Mammary epithelial cell (primary cell): ENCODE results near the gene TYW1B.
"Not testable (repeated sequence)": the region's sequence is repeated elsewhere in the genome, so short reads cannot be mapped to it uniquely, and the experiment has no call there.

Experiments
- CTCF ChIP-seq, 2 donors: IDR thresholded peaks in 1 of 2; conservative IDR thresholded peaks in 1 of 2; 2 replicates each; pipeline ENCODE4 v1.5.1; 2011 to 2012; ENCODE audit warnings: inconsistent platforms in 2 of 2, low read length in 2 of 2, mild to moderate bottlenecking in 2 of 2, control low read depth in 1 of 2, low read depth in 1 of 2; ENCODE audit not compliant: insufficient read depth in 1 of 2; ENCODE audit errors: extremely low read depth in 1 of 2
- EZH2 ChIP-seq: IDR thresholded peaks from 2 replicates; pipeline ENCODE4 v1.6.1; 2012; ENCODE audit warnings: low read length, inconsistent platforms, borderline replicate concordance

- TF ChIP-seq CTCF (conservative IDR thresholded peaks at IDR 0.05 in 1 of 2, IDR thresholded peaks at IDR 0.05 in 1 of 2; ENCODE audit: extremely low read depth in 1 of 2, insufficient read depth in 1 of 2, low read depth in 1 of 2, low read length in 2 of 2); EZH2: not testable (repeated sequence)
These were observed at the start of gene TYW1B for GRCh38 chr7:72827839-72828591.
